K562 treated with DMSO at 1 percent for 24 hours (cell line): ENCODE measurements around the gene RNF166. TPM values are rescaled to one million over a fixed set of nuclear protein-coding genes. Genes with fewer than 3 reads are reported as not detected.

ENCODE experiments used
- total RNA-seq: library from RNA; unstranded; fragments of 300-600 nt; gene quantifications from 2 replicates; pipeline ENCODE4 v1.2.3, GENCODE V29; 2022; ENCODE audit warnings: low read depth; ENCODE audit not compliant: insufficient read depth

The RNF166 gene
- 67.0 and 75.1 TPM in 2 replicates for total RNA-seq

GRCh38 chr16:88706229-88706964 lies at the start of gene RNF166, which contains the start of gene CTU2:
Gene RNF166, minus strand, starts transcription at chr16:88706408. Its CDS starts 83 bp downstream, at chr16:88706325.
Gene CTU2, plus strand, starts transcription at chr16:88706503. Its CDS starts 28 bp downstream, at chr16:88706531.

GRCh38 chr16:88686439-88687253 lies 19.6 kb downstream of the RNF166 start, which contains the start of gene SNAI3:
Gene SNAI3, minus strand, starts transcription at chr16:88686507. Its CDS starts 101 bp downstream, at chr16:88686406.

GRCh38 chr16:88662843-88663606 lies 43.2 kb downstream of the RNF166 start, which contains the start of gene MVD:
Gene MVD, minus strand, starts transcription at chr16:88663091. Its CDS starts 11 bp downstream, at chr16:88663080.

GRCh38 chr16:88650749-88651275 lies 55.4 kb downstream of the RNF166 start, which contains the start of gene CYBA:
Gene CYBA, minus strand, starts transcription at chr16:88651053. Its CDS starts 40 bp downstream, at chr16:88651013.

Other genes with a start within 250 kb of the RNF166 start
- 73.5 and 75.3 TPM in 2 replicates for gene ZC3H18, start 136.0 kb downstream of the RNF166 start, total RNA-seq
- not detected in 2 replicates for gene IL17C, start 67.8 kb downstream of the RNF166 start, total RNA-seq
- 743 and 802 TPM in 2 replicates for gene CYBA, start 55.4 kb downstream of the RNF166 start, total RNA-seq
- gene MVD, start 43.3 kb downstream of the RNF166 start, total RNA-seq: 131 and 151 TPM in 2 replicates
- 3.4 and 3.6 TPM in 2 replicates for gene SNAI3, start 19.9 kb downstream of the RNF166 start, total RNA-seq
- gene CTU2, start 95 bp upstream of the RNF166 start, total RNA-seq: 31.7 and 41.7 TPM in 2 replicates
- 248 and 280 TPM in 2 replicates for gene PIEZO1, start 78.8 kb upstream of the RNF166 start, total RNA-seq
- gene CDT1, start 97.4 kb upstream of the RNF166 start, total RNA-seq: 241 and 305 TPM in 2 replicates
- 205 and 275 TPM in 2 replicates for gene APRT, start 105.5 kb upstream of the RNF166 start, total RNA-seq
- 14.2 and 16.1 TPM in 2 replicates for gene GALNS, start 150.5 kb upstream of the RNF166 start, total RNA-seq
- gene TRAPPC2L, start 150.7 kb upstream of the RNF166 start, total RNA-seq: 54.7 and 72.0 TPM in 2 replicates
- gene PABPN1L, start 160.3 kb upstream of the RNF166 start, total RNA-seq: 0.70 TPM in 1 of 2 replicates, not detected in the other